GM21723 (cell line): Measurements from ENCODE around the gene CNTNAP2.

Source experiments
- ATAC-seq: cut with Tn5 transposase; IDR thresholded peaks from one replicate; pipeline ENCODE4 v1.9.1; 2021; ENCODE audit warnings: mild to moderate bottlenecking, moderate library complexity; ENCODE audit not compliant: unreplicated experiment

CNTNAP2 gene

DNA sequence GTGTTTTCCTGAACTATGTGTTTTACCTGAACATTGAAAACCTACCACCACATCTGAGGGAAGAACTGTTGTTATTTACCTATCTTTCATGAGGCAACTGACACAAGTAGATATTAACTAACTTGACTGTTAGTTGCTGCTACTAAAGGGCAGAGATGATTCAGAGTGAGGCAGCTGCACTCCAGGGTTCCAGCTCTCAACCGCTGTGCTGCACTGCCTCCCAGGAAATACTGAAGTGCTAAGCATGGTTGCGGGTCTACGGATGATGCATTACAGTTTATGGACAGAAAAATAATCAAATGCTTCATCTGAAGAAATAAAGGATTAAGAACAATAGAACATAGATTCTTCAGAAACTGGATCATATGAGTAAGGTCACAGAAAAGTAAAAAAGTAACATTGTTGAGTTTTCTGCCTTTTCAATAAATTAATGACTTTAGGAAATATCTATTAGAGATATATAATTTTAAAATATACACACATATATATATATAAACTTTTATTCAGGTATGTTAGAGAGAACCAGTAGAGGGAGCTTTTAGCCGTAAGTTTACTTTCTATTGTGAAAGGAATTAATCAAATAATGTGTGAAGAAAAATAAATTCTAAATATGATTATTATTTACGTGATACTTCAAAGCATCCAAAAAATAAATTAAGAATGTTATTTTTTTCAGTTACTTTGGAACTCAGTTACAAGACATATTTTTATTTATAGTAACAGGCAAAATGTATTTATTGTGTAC, 620.0 kb downstream of the CNTNAP2 start:
- no peak for ATAC-seq

DNA sequence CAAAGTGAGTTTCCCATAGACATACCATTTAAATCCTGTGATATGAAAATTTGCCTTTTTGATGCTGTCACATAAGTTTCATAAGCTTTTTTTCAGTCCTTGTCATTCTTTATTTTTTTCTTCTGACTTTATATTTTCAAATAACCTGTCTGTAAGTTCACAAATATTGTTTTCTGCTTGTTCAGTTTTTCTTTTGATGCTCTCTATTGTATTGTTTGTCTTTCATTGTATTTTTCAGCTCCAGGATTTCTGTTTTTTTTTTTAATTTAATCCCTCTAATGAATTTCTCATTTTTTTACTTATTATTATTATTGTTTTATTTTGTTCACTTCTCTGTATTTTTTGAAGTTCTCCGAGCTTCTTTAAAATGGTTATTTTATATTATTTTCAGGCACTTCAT, 623.4 kb downstream of the CNTNAP2 start:
- no peak for ATAC-seq

DNA sequence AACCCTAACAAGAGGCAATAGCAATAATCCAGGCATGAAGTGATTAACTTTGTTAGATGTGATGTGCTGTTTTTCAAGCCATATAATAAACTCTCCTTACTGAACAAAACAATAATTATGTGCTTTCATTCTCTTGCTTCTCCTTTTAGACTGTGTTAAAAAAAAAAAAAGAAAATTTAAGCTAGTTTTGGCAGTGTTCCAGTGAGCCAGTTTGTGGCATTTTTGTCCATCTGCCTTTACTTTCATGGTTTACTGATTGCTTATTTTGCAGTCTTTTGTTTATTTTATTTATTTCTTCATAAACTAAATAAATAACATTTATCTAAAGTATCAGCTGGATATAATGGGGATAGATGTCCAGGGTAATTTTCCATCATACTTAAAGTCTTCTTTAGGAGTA, 625.3 kb downstream of the CNTNAP2 start:
- ATAC-seq: no peak

DNA sequence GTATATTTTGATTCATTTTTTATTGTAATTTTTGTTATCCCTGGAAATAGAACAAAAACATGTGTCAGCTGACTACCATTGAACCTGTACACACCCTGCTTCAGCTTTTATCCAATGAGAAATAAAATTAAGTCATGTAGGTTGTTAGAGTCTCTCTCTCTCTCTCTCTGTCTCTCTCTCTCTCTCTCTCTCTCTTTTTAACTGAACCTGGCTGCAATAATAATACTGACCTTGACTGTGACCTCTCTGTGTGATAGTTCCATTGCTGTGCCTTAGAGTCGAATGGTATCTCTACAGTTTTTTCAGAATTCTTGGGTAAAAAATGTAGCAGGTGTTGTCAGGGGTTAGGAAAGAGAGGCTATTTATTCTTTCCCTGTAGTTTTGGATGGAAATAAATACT, 637.8 kb downstream of the CNTNAP2 start:
- no peak for ATAC-seq

DNA sequence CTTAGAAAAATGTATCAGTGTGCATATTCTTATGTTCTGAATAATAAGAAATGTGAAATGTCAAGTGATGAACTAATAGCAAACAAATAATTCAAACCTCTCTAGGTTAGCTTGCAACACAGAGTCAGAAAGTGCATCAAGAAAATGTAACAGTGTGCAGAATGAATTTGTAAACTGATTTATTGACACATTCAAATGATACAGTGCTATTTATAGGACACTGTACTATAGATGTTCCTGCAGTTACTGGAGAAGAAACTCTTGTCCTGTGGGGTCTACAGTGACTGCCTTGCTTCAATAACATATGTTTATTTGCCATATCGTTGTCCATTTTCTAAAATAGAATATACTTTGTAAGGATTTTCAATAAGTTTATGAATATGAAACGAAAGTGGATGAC, 639.0 kb downstream of the CNTNAP2 start:
- ATAC-seq: no peak

DNA sequence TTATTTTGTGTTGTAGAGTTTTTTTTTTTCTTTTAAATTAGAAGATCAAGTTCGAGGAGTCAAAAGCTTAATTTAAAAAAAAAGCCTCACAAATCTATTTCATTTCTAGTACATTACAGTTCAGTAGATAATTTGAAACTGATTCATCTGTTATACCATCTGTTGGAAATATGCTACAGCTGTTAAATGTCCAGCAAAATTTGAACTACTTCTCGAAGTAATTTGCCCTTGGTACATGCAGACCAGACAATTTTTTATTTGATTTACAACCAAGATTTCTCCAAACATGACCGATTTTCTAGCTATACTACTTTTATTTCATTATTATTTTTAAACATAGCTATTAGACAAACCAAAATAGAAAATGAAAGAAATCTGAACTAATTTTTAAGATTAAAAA, 647.9 kb downstream of the CNTNAP2 start:
- no peak for ATAC-seq

DNA sequence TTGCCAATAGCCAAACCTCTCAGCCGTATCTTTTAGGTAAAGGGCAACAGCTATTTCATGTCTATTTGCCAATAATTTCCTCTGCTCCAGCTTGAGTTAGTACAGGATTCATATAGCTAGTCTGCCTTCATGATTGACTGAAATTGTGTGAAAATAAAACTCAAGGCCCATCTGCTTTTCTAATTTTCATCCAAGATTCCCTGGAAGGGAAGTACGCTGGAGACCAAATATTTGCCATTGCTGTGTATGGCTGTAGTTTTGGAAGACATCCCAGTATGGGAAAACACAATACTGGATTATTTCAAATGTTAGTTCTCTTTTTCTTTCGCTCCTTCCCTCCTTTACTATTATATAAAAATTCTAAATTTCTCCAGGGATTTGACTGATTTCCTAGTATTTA, 652.4 kb downstream of the CNTNAP2 start:
- ATAC-seq: no peak

DNA sequence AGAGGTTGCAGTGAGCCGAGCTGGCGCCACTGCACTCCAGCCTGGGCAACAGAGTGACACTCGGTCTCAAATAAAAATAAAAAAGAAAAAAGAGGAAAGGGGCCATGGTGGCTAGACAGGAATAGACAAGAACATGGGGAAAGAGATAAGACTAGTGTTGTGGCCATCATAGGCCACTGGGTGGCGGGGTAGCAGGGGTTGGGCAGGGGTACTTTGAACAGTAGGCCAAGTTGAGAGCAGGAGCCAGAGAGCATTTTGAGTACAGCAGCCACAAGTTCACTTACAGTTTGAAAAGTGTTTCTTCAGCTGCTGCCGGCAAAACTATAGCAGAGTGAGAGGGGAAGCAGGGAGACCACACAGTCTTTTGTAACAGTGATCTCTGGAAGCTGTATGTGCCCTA, 656.0 kb downstream of the CNTNAP2 start:
- no peak for ATAC-seq

DNA sequence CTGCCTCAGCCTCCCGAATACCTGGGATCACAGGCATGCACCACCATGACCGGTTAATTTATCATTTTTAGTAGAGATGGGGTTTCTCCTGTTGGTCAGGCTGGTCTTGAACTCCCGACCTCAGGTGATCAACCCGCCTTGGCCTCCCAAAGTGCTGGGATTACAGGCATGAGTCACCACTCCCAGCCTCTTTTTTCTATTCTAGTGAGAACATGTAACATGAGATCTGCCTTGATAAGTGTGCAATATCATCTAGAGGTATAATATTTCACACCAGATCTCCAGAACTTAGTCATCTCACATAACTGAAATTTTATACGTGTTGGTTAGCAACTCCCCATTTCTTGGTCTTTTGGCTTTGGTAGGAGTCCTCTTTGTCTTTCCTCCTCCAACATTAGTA, 656.9 kb downstream of the CNTNAP2 start:
- no peak for ATAC-seq

DNA sequence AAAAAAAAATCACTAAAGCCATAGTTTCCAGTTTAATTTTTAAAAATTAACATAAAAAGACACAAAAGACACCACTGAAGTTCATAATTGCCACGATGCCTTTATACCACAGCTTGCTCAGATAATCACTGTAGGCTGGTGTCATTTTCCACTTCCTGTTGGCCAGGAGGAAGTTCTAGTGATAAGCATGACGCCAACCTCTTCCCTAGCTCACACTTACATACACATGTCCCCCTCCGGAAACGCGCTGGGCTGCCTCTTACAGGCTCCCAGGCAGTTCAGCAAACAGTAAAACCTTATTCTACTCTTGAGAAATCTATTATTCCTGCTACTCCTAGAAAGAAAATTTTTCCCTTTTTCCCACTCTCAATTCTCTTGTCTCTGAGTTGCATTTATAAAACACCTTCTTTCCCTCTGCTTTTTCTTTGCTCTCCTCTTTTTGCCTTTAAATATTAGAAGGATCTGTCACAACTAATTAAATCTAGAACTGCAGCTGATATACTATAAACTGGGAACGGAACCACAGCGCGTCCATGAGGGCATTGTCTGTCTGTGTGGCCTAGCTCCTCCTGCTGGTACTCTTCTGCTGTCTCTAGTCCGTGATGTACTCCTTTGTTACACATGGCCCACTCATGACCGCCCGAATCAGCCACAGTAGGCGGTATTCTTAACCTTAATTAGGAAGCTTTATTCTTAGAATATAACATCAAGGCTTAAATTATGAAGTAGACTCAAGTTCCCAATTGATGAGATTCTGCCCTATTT, 664.9 kb downstream of the CNTNAP2 start:
- ATAC-seq: no peak

DNA sequence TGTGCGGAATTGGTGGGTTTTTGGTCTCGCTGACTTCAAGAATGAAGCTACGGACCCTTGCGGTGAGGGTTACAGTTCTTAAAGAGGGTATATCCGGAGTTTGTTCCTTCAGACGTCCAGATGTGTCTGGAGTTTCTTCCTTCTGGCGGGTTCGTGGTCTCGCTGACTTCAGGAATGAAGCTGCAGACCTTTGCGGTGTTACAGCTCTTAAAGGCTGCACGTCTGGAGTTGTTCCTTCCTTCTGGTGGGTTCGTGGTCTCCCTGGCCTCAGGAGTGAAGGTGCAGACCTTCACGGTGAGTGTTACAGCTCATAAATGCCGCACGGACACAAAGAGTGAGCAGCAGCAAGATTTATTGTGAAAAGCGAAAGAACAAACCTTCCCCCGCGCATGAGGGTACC, 670.7 kb downstream of the CNTNAP2 start:
- no peak for ATAC-seq

DNA sequence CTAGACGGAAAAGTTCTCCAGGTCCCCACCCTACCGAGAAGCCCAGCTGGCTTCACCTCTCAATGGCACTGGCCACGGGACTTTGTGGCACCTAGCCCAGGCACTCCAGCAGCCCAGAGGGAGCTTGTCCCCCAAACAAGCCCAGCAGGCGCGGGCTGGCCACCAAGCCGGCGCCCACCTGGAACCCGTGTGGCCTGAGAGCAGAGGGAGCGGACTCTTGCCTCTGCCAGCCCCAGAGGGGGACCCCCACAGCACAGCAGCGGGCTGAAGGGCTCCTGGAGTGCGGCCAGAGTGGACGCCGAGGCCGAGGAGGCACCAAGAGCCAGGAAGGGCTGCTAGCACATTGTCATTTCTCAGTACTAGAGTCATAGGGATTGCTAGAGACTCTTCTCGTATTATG, 671.4 kb downstream of the CNTNAP2 start:
- ATAC-seq: no peak

DNA sequence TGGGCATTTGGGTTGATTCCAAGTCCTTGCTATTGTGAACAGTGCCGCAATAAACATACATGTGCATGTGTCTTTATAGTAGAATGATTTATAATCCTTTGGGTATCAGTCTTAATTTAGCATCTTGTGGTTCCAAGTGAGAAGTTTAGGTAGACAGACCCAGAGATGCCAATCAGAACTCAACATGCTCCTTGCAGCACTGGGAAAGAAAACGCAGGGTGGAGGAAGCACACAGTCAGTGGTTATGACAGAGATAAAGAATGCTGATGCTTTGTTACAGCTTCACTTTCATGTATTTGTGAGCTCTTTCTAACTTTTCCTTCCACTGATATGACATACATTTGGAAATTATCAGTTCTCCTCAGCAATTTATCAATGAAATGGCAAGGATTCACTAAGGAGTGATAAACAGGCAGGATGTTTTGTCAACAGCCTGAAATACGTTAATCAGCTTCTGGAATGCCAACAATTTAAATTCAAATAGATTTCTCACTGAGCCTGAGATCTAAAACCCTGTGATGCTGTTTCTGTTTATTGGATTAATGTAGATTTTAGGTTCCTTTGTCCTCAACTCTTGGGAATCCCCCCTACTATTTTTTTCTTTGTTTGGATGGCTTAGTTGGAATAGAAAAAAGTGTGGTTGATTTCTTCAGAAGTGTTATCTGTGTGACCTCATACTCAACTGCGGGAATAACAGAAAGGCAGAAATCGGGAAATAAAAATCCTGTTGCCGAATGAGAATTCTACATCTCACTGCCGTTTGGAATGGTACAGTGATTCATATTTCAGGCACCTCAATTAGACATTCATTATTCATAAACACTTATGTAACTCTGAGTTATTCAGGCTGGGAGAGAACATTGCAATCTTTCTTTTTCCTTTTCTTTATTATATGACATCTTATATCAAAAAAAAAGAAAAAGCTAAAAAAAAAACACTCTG, 675.0 kb downstream of the CNTNAP2 start:
- ATAC-seq: no peak

DNA sequence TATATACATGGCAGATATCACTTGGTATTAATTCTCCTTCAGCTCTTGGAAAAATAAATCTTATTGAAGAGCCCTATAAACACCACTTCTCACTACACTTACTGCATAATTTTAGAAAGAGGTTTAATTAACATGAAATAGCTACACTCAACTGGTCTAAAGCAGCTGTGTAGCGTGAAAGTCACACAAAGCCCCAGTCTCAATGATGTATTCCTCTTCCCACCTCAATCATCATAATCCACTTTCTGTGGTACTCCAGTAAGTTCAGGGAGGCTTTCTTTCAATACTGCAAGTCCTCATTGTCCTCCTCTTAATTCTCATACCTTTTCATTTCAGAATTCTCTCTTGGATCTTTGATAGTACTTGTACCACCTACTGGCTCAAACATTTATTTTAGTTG, 688.0 kb downstream of the CNTNAP2 start:
- ATAC-seq: no peak

DNA sequence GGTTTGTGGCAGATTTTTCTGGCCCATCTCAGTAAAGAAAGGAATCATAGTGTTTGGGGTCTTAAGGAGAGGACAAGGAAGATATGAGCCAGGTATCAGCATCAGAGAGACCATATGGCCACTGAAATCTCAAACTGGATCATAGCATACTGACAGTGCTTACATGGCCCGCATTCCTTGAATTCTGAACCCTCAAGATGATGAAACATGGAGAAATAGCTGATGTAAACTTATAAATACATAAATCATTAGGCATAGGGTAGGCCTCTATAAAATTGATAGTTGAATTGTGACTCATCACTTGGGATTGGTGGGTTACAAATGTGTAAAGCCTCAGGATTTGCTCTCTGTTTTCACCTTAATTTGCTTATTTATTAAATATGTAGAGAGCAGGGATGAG, 688.5 kb downstream of the CNTNAP2 start:
- ATAC-seq: no peak

DNA sequence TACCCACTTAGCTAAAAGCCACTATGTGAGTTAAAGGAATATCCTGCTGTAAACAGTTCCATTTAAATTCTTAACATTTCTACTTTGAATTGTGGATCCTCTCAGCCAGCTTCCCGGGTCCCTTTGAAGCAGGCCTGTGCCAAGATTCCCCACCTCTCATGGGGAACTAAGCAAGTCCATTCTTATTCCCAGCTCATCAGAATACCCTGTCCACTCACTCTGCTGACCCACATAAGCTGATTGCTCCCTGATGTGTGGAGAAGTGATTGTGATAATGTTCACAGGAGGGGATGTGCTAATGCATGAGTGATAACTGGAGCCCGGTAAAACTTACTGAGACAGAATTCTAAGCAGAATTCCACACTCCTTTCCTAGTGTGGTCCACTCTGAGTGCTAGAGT, 709.7 kb downstream of the CNTNAP2 start:
- ATAC-seq: no peak

DNA sequence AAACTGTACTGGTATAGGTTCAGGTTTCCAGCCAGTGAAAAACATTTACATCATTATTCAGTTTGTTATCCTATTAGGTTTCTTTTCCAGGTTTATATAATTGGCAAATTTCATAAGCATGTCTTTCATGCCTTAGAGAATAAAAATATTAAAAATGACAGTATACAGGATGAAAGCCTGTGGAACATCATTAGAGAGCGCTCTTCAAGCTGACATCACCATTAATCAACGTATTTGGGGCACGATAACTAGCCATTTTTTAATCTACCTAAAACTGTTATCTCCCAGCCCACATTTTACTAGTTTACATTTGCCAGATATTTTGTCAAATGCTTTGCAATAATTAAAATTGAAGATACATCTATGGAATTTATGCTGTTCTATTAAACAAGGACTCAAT, 714.1 kb downstream of the CNTNAP2 start:
- ATAC-seq: no peak

DNA sequence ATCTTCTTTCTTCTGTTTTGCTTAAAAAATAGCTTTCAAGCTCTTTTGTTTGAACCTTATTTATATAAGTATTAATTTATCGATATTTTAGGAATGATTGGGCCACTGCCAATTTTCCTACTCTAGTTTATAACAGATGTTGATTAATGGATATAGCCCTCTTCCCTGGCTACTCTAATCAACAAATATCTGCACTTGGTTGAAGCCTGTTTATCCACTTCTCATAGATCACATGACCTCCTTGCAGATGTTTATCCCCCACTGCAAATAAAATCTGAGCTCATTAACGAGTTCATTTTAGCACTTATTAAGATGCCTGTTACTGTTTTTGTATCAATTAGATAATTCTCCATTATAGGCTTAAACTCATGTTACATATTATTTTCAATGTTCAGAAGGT, 715.3 kb downstream of the CNTNAP2 start:
- ATAC-seq: no peak

DNA sequence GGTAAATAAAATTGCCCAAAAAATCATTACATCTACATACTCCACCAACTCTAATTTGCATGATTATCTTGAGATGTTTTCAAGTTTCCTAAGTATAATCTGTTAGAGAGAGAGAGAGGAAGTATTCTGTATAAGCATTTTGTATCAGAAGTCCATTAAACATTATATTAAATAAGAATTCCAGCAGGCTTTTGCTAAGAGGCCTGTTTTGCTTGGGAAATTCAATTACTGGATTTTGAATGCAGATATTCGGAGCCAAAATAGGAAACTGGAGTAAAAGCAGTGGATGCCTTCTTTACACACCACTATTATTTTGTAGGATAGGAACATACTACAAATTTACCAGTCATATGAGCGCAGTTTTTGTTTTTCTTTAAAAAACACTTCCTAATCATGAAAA, 727.8 kb downstream of the CNTNAP2 start:
- ATAC-seq: no peak

DNA sequence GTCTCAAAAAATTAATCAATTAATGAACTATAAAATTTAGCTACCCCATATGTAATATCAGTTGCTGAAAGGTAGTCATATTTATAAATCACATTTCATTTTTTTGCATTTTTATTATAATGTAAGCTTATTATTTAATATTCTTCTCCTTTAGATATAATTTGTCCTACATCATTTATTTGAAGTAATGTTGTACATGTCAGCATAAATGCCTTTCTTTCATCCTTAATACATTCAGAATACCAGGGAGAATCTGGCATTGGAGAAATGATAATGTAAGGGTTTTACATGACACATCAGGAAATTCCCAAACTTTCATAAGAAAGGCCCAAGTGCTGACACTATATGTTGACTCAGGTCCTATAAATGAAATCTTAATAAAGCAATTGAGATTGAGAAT, 742.1 kb downstream of the CNTNAP2 start:
- no peak for ATAC-seq

DNA sequence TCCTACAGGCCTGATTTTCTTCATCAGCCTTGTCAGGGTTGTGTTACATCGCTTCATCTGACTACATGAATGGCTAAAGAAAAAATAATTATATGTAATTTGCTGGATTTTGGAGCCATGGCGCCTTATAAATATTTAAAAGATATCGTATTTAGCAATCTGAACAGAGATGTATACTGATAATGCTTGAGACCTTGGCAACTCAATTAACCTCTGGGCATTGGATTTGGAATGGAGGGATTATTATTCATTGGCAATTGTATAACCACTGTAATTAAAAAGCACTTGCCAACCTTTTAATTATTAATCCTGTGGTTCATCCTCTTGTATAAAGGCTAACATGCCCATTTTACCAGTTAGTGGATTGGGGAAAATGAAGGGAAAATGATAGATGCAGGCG, 745.1 kb downstream of the CNTNAP2 start:
- ATAC-seq: no peak

DNA sequence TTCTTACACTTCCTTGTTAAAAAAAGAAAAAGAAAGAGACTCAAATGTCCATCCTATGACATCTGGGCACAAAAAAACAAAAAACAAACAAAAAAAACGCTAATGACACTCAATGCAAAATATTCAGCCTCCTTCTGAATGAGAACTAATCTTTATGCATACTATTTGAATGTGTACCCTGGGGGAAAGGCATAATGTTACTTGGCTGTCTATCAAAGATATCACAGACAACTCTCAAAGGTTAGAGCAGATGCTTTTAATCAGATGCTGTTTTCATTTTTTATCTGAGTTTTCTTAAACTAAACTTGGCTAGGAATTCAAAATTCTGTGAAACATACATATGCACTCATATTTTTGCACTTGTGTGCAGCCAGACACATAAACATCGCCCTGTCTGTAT, 745.8 kb downstream of the CNTNAP2 start:
- no peak for ATAC-seq
